GM20431 (cell line): ENCODE results near the gene TRPT1.

Source experiments
- in situ Hi-C: fragments of 300-500 bp; cut with MseI, MboI; formaldehyde crosslinking; loops from one replicate; pipeline ENCODE4 v1.15.0; 2020; ENCODE audit warnings: low sequenced_read_pairs; ENCODE audit not compliant: unreplicated experiment

The TRPT1 gene

DNA sequence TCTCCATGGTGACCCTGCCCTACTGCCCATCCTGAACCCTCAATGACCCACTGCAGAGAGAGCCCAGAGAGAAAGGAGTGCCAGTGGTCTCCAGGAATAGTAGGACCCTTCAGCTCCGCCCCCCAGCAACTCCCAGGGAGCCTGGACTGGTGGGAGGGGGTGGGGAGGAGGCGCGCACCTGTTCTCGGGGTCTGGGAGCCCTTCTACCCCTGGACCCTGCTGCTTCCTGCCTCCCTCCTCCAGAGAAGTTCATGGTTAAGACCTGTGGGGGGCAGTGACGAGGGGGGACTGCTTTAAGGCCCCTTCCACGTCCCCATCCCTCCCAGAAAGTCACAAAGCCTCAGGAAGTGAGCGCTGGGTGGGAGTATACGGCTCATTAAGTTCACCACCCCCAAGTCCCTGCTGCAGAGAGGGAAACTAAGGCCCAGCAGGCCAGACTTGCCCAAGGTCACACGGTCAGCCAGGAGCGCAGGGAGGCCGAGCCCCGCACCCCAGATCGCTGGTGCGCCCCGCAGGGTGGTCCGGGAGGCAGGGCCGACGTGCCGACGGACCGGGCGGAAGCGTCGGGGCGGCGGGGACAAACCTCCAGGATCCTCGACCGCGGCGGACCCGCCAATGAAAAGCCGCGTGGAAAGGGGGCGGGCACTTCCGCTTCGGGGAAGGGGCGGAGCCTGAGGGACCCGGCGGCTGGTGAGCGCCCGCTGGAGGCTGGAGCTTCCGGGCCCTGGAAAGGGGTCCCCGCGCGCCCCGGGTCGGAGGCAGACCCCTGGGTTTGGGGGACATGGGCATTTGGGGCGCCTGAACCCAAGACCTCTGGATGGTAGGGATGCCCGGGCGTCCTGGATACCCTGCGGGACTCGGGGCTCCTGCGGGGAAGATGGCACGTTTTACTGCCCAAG lies at the start of gene TRPT1, which contains the start of gene NUDT22:
TSS of gene TRPT1 (minus strand) at position 579 of the 899 bp plus-strand sequence. CDS start at position 253, 326 bp downstream.
TSS of gene NUDT22 (plus strand) at position 667 of the 899 bp plus-strand sequence. CDS start 379 bp downstream, outside the sequence.
- in situ Hi-C loops, result no loop called here

GRCh38 chr11:64275031-64275800 lies 49.2 kb upstream of the TRPT1 start:
- in situ Hi-C loops, result no loop called here

GRCh38 chr11:64269540-64270220 lies 43.7 kb upstream of the TRPT1 start:
- in situ Hi-C loops, result no loop called here

DNA sequence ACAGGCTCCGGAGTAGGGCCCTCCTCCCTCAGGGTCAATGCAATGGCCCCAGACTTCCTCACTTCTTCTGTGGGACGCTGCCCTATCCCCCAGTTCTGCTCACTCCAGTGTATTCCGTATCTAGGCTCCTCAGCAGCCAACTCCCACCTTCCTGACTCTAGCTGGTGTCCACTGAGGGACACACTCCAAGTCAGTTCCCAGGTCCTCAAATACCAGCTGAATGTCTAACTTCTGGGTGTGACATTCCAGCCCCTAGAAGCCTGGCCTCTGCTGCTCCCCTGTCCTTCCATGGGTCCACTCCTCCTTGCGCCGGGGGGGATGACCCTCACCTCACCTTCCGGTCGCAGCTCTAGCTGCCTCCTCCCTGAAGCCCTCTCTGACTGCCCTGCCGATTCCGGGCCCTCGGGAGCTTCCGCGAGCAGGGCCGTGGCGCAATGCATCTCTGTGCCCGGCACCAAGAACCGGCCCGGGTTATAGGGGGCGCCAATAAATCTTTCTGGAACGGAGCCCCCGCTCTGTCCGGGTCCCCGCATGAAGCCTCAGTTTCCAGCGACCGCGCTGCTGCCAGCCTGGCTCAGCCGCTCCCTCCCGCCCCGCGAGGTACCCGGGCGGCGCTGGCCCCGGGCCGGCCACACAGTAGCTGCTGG lies 43.0 kb upstream of the TRPT1 start:
- in situ Hi-C loops, result no loop called here

DNA sequence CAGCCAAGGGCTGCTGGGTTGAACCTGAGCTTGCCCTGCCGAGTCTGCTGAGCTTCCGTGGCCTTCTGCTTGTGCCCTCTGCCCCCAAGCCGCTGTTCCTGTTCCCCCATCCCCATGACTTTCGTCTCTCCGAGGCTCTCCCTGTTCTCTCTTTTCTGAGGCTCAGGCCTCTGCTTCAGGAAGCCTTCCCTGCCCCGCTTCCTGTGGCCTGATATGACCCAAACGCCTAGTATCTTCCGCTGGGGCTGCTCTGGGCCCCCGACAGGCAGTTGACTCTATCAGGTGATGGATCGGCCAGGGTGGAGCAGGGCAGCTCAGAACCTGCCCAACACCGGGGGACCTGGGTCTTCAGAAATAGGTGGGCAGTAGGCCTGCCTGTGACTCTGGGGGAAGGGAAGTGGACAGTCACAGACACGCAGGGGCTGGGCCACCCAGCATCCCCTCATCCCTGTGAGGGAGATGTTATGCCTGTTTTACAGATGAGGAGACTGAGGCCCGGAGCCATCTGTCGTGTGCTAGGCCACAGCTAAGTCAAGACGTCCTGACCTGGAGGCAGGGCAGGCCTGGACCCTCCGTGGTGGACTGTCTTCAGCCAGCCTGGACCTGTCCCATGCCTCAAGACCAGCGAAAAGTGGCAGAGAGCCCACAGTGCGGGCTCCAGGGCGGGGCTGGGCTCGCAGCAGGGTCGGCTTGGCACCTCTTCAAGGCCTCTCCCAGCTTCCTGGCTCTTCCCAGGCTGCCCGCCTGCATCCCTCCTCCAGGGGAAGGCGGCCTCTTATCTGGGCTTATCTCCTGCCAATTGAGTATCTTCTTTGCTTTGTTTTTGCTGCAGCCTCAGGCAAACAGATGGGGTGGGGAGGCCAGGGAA lies 42.3 kb upstream of the TRPT1 start:
- in situ Hi-C loops, result no loop called here

GRCh38 chr11:64267207-64267945 lies 41.4 kb upstream of the TRPT1 start:
- in situ Hi-C loops, result no loop called here

GRCh38 chr11:64266339-64266738 lies 40.4 kb upstream of the TRPT1 start:
- in situ Hi-C loops, result no loop called here

GRCh38 chr11:64265176-64266160 lies 39.5 kb upstream of the TRPT1 start:
- in situ Hi-C loops, result no loop called here

- in situ Hi-C loops, result no loop called here
These were observed 38.4 kb upstream of the TRPT1 start for GRCh38 chr11:64264371-64264852.

GRCh38 chr11:64263947-64264317 lies 37.9 kb upstream of the TRPT1 start:
- in situ Hi-C loops, result no loop called here

GRCh38 chr11:64263021-64263946 lies 37.3 kb upstream of the TRPT1 start:
- in situ Hi-C loops, result no loop called here

DNA sequence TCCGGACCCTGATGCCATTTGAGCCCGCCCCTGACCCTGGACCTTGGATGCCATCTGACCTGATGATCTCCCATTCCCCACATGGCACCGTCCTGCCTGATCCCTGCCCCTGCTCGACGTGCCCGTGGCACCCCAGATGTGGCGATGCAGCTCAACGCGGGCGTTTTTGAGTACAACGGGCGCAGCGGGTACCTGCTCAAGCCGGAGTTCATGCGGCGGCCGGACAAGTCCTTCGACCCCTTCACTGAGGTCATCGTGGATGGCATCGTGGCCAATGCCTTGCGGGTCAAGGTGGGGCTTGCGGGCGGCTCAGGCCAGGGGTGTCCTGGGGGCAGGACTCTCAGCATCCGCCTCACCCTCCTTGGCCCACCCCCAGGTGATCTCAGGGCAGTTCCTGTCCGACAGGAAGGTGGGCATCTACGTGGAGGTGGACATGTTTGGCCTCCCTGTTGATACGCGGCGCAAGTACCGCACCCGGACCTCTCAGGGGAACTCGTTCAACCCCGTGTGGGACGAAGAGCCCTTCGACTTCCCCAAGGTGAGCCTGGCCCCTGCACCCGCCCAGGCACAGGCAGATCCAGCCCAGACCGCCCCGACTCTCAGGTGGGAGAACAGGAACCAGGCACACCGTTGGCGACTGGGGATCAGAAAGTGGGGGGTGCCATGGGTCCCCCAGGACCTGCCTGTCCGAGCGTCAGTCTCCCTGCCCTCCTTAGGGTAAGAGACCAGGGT lies 36.5 kb upstream of the TRPT1 start:
- in situ Hi-C loops, result no loop called here

- in situ Hi-C loops, result no loop called here
These were observed 35.6 kb upstream of the TRPT1 start for GRCh38 chr11:64261556-64262080.

- in situ Hi-C loops, result no loop called here
These were observed 34.2 kb upstream of the TRPT1 start for GRCh38 chr11:64260147-64260708.

GRCh38 chr11:64259533-64260067 lies 33.6 kb upstream of the TRPT1 start:
- in situ Hi-C loops, result no loop called here
